ENCODE measurements around the gene RSAD2.
"Not testable (repeated sequence)": the region's sequence is repeated elsewhere in the genome, so short reads cannot be mapped to it uniquely, and the experiment has no call there.

Gene RSAD2

GRCh38 chr2:6864231-6864754 lies 13.3 kb upstream of the RSAD2 start:
- no peak for DNase-seq (ENCODE audit: low read depth in 2 of 2)

- DNase-seq (ENCODE audit: low read depth in 2 of 2): no peak
These were observed 12.6 kb upstream of the RSAD2 start for GRCh38 chr2:6864923-6865345.

GRCh38 chr2:6865346-6866274 lies 12.0 kb upstream of the RSAD2 start, which contains the start of gene CMPK2:
Gene CMPK2 (minus strand): TSS chr2:6865907. CDS start chr2:6865696, 211 bp downstream.
- DNase-seq (ENCODE audit: low read depth in 2 of 2): peak; percentile 59 to 62

- DNase-seq (ENCODE audit: low read depth in 2 of 2): no peak
These were observed 11.3 kb upstream of the RSAD2 start for GRCh38 chr2:6866275-6866671.

- no peak for DNase-seq (ENCODE audit: low read depth in 2 of 2)
These were observed 10.6 kb upstream of the RSAD2 start for GRCh38 chr2:6866982-6867381.

GRCh38 chr2:6872394-6872793 lies 5.2 kb upstream of the RSAD2 start:
- DNase-seq (ENCODE audit: low read depth in 2 of 2): no peak

- DNase-seq (ENCODE audit: low read depth in 2 of 2): no peak
These were observed 3.5 kb upstream of the RSAD2 start for GRCh38 chr2:6874032-6874431.

- no peak for DNase-seq (ENCODE audit: low read depth in 2 of 2)
These were observed 1.3 kb upstream of the RSAD2 start for GRCh38 chr2:6876309-6876708.

GRCh38 chr2:6878549-6878948 lies 972 bp downstream of the RSAD2 start:
- DNase-seq (ENCODE audit: low read depth in 2 of 2): no peak

- no peak for DNase-seq (ENCODE audit: low read depth in 2 of 2)
These were observed 1.4 kb downstream of the RSAD2 start for GRCh38 chr2:6879011-6879410.

- no peak for DNase-seq (ENCODE audit: low read depth in 2 of 2)
These were observed 2.7 kb downstream of the RSAD2 start for GRCh38 chr2:6880200-6880733.

- no peak for DNase-seq (ENCODE audit: low read depth in 2 of 2)
These were observed 3.5 kb downstream of the RSAD2 start for GRCh38 chr2:6881046-6881445.

- no peak for DNase-seq (ENCODE audit: low read depth in 2 of 2)
These were observed 3.9 kb downstream of the RSAD2 start for GRCh38 chr2:6881516-6881915.

- DNase-seq (ENCODE audit: low read depth in 2 of 2): no peak
These were observed 6.0 kb downstream of the RSAD2 start for GRCh38 chr2:6883448-6884122.

GRCh38 chr2:6885551-6885950 lies 8.0 kb downstream of the RSAD2 start:
- DNase-seq (ENCODE audit: low read depth in 2 of 2): no peak

- no peak for DNase-seq (ENCODE audit: low read depth in 2 of 2)
These were observed 8.4 kb downstream of the RSAD2 start for GRCh38 chr2:6885968-6886367.

- DNase-seq (ENCODE audit: low read depth in 2 of 2): no peak
These were observed 10.2 kb downstream of the RSAD2 start for GRCh38 chr2:6887751-6888192.

- DNase-seq (ENCODE audit: low read depth in 2 of 2): no peak
These were observed 11.1 kb downstream of the RSAD2 start for GRCh38 chr2:6888724-6889123.

GRCh38 chr2:6893876-6894482 lies 16.4 kb downstream of the RSAD2 start:
- DNase-seq (ENCODE audit: low read depth in 2 of 2): no peak

GRCh38 chr2:6896930-6897759 lies 19.6 kb downstream of the RSAD2 start:
- no peak for DNase-seq (ENCODE audit: low read depth in 2 of 2)

- not testable (repeated sequence) for DNase-seq (ENCODE audit: low read depth in 2 of 2)
These were observed 25.0 kb downstream of the RSAD2 start for GRCh38 chr2:6902581-6902980.

Measured in stimulated activated CD4-positive, alpha-beta T cell treated with anti-CD3 and anti-CD28 coated beads, Interleukin-15, amount 100 ng/mL, for 48 hours (primary cell).